VCaP (cell line): ENCODE data around the gene HAPLN2.

ENCODE experiments used
- H3K27ac ChIP-seq: fragments of 450-650 bp; 2 replicates; pipeline ENCODE4 v1.5.1; 2017
- CTCF ChIP-seq: fragments of 450-650 bp; conservative IDR thresholded peaks from 2 replicates; pipeline ENCODE4 v1.5.1; 2017; ENCODE audit warnings: mild to moderate bottlenecking, moderate library complexity

The HAPLN2 gene

GRCh38 chr1:156662800-156663055 is 43.5 kb downstream of the HAPLN2 start:
- no peak overlapping the region for H3K27ac ChIP-seq
- no peak for TF ChIP-seq CTCF

- no peak overlapping the region for H3K27ac ChIP-seq
These were observed 44.0 kb downstream of the HAPLN2 start for GRCh38 chr1:156663178-156663577.

GRCh38 chr1:156664046-156664766 is 45.0 kb downstream of the HAPLN2 start:
- no peak for TF ChIP-seq CTCF
- no peak overlapping the region for H3K27ac ChIP-seq

More at GRCh38 chr1:156663178-156663577, 44.0 kb downstream of the HAPLN2 start:
- no peak for TF ChIP-seq CTCF

- H3K27ac ChIP-seq, result no peak overlapping the region
- TF ChIP-seq CTCF, result no peak
These were observed 45.7 kb downstream of the HAPLN2 start for GRCh38 chr1:156664767-156665411.

- no peak overlapping the region for H3K27ac ChIP-seq
- TF ChIP-seq CTCF, result no peak
These were observed 46.3 kb downstream of the HAPLN2 start for GRCh38 chr1:156665539-156665938.

GRCh38 chr1:156666862-156667609 is 47.8 kb downstream of the HAPLN2 start:
- TF ChIP-seq CTCF, result no peak
- H3K27ac ChIP-seq, result no peak overlapping the region

- no peak for TF ChIP-seq CTCF
- no peak overlapping the region for H3K27ac ChIP-seq
These were observed 48.4 kb downstream of the HAPLN2 start for GRCh38 chr1:156667610-156667967.
